Bronchial epithelial cell (primary cell): ENCODE results near the gene YWHAQ. TPM values are rescaled to one million over a fixed set of nuclear protein-coding genes. Genes with fewer than 3 reads are reported as not detected.
"Not testable (repeated sequence)": the region's sequence is repeated elsewhere in the genome, so short reads cannot be mapped to it uniquely, and the experiment has no call there.

Source experiments
- DNase-seq: peaks from one replicate; pipeline ENCODE4 v3.0.0-alpha.2; 2010; ENCODE audit warnings: low read depth
- FAIRE-seq: peaks from 2 replicates; lab custom pipeline; 2011; peaks lifted over from hg19 to GRCh38; lab: Jason Lieb, UNC
- H3K27me3 ChIP-seq: 2 replicates; pipeline ENCODE4 v1.5.1; 2011; ENCODE audit warnings: low read length; ENCODE audit not compliant: control insufficient read depth, insufficient read depth
- H3K36me3 ChIP-seq: 2 replicates; pipeline ENCODE4 v1.5.1; 2011; ENCODE audit warnings: low read length; ENCODE audit not compliant: control insufficient read depth, insufficient read depth
- H3K4me3 ChIP-seq: 2 replicates; pipeline ENCODE4 v1.5.1; 2011; ENCODE audit warnings: mild to moderate bottlenecking, low read depth, low read length, control low read depth
- CTCF ChIP-seq: IDR thresholded peaks from 2 replicates; pipeline ENCODE4 v1.5.1; 2011; ENCODE audit warnings: mild to moderate bottlenecking, moderate library complexity, low read length, control low read depth, inconsistent platforms; ENCODE audit not compliant: insufficient read depth, severe bottlenecking
- total RNA-seq: library from RNA; depleted of rRNA; stranded (reverse); fragments of >200 nt; gene quantifications from 2 replicates; pipeline ENCODE4 v1.2.1, GENCODE V29; 2014

The YWHAQ gene
- total RNA-seq, 1 donor from 2014 or later, result 176 TPM

GRCh38 chr2:9586465-9586864, 44.3 kb downstream of the YWHAQ start:
- H3K36me3 ChIP-seq, result peaks cover 9% of the 10 kb centered on the region
- no peak for FAIRE-seq
- DNase-seq, result no peak
- H3K4me3 ChIP-seq, result no peak overlapping the region
- H3K27me3 ChIP-seq, result no peaks in the 10 kb centered on the region
- TF ChIP-seq CTCF, result no peak

GRCh38 chr2:9585486-9585885, 45.3 kb downstream of the YWHAQ start:
- TF ChIP-seq CTCF, result no peak
- DNase-seq (no peak), FAIRE-seq (no peak)
- H3K4me3 ChIP-seq, result no peak overlapping the region
- no peaks in the 10 kb centered on the region for H3K27me3 ChIP-seq
- peaks cover 9% of the 10 kb centered on the region for H3K36me3 ChIP-seq

- DNase-seq, H3K4me3 ChIP-seq, H3K27me3 ChIP-seq, H3K36me3 ChIP-seq, FAIRE-seq: not testable (repeated sequence)
Observed at GRCh38 chr2:9584902-9585301, 45.9 kb downstream of the YWHAQ start.

DNA sequence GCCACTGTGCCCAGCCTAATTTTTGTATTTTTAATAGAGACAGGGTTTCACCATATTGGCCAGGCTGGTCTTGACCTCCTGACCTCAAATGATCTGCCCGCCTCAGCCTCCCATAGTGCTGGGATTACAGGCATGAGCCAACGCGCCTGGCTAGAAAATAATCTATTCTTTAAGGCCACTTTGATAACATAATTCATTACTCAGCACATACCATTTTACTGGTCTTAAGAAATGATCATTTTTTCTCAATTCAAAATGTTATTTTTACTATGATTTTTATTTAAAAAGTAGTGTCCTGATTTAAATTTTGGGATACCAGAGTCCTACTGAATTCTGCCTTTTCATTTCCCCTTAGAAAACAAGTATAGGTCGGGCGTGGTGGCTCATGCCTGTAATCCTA, 48.2 kb downstream of the YWHAQ start:
- no peak for DNase-seq
- Histone ChIP-seq H3K27me3 (no peaks in the 10 kb centered on the region), H3K36me3 (peaks cover 5% of the 10 kb centered on the region), H3K4me3 (no peak overlapping the region)
- TF ChIP-seq CTCF, result no peak
- no peak for FAIRE-seq

DNA sequence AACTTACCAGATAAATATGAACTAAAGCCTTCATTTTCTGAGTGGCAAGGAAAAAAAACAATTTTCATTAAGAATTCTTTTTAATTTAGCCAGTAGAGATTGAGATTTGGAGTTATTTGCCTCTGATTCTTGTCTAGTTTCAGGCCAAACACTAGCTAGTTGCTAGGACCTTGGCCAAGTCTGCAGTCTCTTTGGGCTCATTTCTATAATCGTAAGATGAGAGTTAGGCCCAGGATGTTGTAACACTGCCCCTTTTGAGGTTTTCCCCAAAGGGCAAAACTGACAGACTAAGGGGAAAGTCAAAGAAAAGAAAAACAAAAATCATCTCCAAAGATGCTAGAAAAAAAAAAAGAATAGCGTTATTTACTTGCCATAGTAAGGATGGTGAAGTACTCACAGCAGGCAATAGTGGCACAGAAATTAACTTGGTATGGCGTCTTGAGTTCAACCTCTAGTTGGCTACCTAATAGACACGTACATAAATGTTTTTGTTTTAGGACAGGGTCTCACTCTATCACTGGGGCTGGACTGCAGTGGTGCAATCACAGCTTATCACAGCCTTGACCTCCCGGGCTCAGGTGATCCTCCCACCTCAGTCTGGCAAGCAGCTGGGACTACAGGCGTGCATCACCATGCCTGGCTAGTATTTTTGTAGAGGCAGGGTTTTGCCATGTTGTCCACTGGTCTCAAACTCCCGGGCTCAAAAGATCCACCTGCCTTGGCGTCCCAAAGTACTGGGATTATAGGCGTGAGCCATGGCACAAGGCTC, 52.1 kb downstream of the YWHAQ start:
- Histone ChIP-seq H3K4me3 (no peak overlapping the region), H3K36me3 (no peaks in the 10 kb centered on the region), H3K27me3 (no peaks in the 10 kb centered on the region)
- FAIRE-seq (no peak), DNase-seq (no peak)
- TF ChIP-seq CTCF, result no peak

DNA sequence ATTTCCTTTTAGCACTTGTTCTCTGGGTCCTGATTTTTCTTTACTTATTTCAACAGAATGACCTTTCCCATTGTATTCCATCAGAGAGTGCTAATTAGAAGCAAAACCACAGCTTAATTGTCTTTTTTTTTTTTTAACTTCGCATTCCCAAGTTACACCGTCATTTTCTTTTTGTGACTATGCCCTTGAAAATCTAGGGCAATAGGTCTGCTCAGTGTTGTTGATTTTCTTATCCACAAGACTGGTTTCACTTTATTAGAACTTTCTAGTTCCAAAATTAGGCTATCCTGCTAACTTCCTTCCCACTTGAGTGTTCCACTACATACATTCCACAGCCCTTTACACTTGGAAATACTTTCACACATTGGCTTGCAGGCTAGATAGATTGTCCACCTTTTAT, 56.5 kb downstream of the YWHAQ start:
- FAIRE-seq (no peak), DNase-seq (no peak)
- H3K27me3 ChIP-seq, result no peaks in the 10 kb centered on the region
- TF ChIP-seq CTCF, result no peak
- no peaks in the 10 kb centered on the region for H3K36me3 ChIP-seq
- H3K4me3 ChIP-seq, result no peak overlapping the region
